Caco-2 (cell line): ENCODE data around the gene CTSZ. TPM values are rescaled to one million over a fixed set of nuclear protein-coding genes. Genes with fewer than 3 reads are reported as not detected.
A peak's percentile ranks its signal among the peaks of the same experiment; 100 is the strongest.
"Not testable (repeated sequence)": the region's sequence is repeated elsewhere in the genome, so short reads cannot be mapped to it uniquely, and the experiment has no call there.

ENCODE experiments used
- BruUV-seq: library from RNA; stranded (reverse); fragments of 400-500 nt; replicated peaks from 2 replicates; lab custom pipeline; 2021; lab: Mats Ljungman, UMichigan
- CTCF ChIA-PET: fragments of 300-600 bp; sonication (Branson Sonifier 250); formaldehyde crosslinking; loops from one replicate; lab custom pipeline; 2022; ENCODE audit warnings: antibody characterized with exemption; lab: Charles Lee
- POLR2A ChIA-PET: fragments of 300-600 bp; sonication (Branson Sonifier 250); formaldehyde crosslinking; loops from one replicate; lab custom pipeline; 2022; ENCODE audit warnings: antibody characterized with exemption; lab: Charles Lee
- DNase-seq, 2 experiments: peaks; one replicate each; pipeline versions ENCODE4 v3.0.0 to v3.0.0-alpha.2; 2020 to 2022
- H3K27me3 ChIP-seq: replicated peaks from 2 replicates; pipeline ENCODE4 v1.6.0; 2011; ENCODE audit warnings: low read length; ENCODE audit not compliant: control insufficient read depth, insufficient read depth
- H3K36me3 ChIP-seq: 2 replicates; pipeline ENCODE4 v1.5.1; 2011; ENCODE audit warnings: low read length; ENCODE audit not compliant: control insufficient read depth, insufficient read depth
- H3K4me1 ChIP-seq: fragments of 250-450 bp; sonication (Bioruptor Pico); 2 replicates; pipeline ENCODE4 v1.5.1; 2020; ENCODE audit warnings: mild to moderate bottlenecking
- H3K4me3 ChIP-seq: 2 replicates; pipeline ENCODE4 v1.5.1; 2011; ENCODE audit warnings: low read depth, mild to moderate bottlenecking, control low read depth, low read length
- H3K9me3 ChIP-seq: fragments of 250-450 bp; sonication (Bioruptor Pico); 2 replicates; pipeline ENCODE4 v1.5.1; 2020; ENCODE audit warnings: mild to moderate bottlenecking, moderate library complexity
- H3K27ac Mint-ChIP-seq: one replicate; pipeline ENCODE4 v1.8.0; 2022; ENCODE audit warnings: mixed read lengths; ENCODE audit not compliant: unreplicated experiment
- H3K27me3 Mint-ChIP-seq: one replicate; pipeline ENCODE4 v1.8.0; 2022; ENCODE audit warnings: mixed read lengths; ENCODE audit not compliant: insufficient read depth, unreplicated experiment
- H3K36me3 Mint-ChIP-seq: one replicate; pipeline ENCODE4 v1.8.0; 2022; ENCODE audit warnings: mild to moderate bottlenecking, mixed read lengths; ENCODE audit not compliant: insufficient read depth, unreplicated experiment
- H3K4me1 Mint-ChIP-seq: one replicate; pipeline ENCODE4 v1.8.0; 2022; ENCODE audit warnings: low read depth, mixed read lengths; ENCODE audit not compliant: unreplicated experiment
- H3K4me3 Mint-ChIP-seq: one replicate; pipeline ENCODE4 v1.8.0; 2022; ENCODE audit warnings: mild to moderate bottlenecking, moderate library complexity, mixed read lengths; ENCODE audit not compliant: unreplicated experiment
- H3K9me3 Mint-ChIP-seq: one replicate; pipeline ENCODE4 v1.8.0; 2022; ENCODE audit warnings: mixed read lengths; ENCODE audit not compliant: unreplicated experiment
- CTCF ChIP-seq, 2 experiments: fragments of 200-600 bp in 1 of 2; IDR thresholded peaks; 1 replicate in 1 of 2; 2 replicates in 1 of 2; pipeline versions ENCODE4 v1.5.1 to v1.8.0; 2011 to 2022; ENCODE audit warnings: antibody characterized with exemption in 1 of 2, control low read depth in 1 of 2, inconsistent platforms in 1 of 2, low read depth in 1 of 2, low read length in 1 of 2, mild to moderate bottlenecking in 1 of 2, moderate library complexity in 1 of 2; ENCODE audit not compliant: insufficient read depth in 1 of 2, severe bottlenecking in 1 of 2, unreplicated experiment in 1 of 2
- intact Hi-C: fragments of 100-400 bp; cut with micrococcal nuclease; formaldehyde crosslinking; loops from one replicate; pipeline ENCODE4 v1.10.0; 2022; ENCODE audit not compliant: unreplicated experiment
- total RNA-seq: library from RNA; stranded (reverse); gene quantifications from 2 replicates; pipeline ENCODE4 v1.2.3, GENCODE V29; 2022

Gene CTSZ
- total RNA-seq, 1 experiment from 2014 or later: 228 TPM

- H3K4me1 ChIP-seq: peaks cover 8% of the 10 kb centered on the region
- H3K27ac Mint-ChIP-seq: no peak overlapping the region
- CTCF ChIA-PET: no interaction called here
These were observed 20.6 kb downstream of the CTSZ start for GRCh38 chr20:58986286-58986967.

GRCh38 chr20:58985656-58986055, 21.4 kb downstream of the CTSZ start:
- Histone ChIP-seq H3K4me3 (no peak overlapping the region), H3K36me3 (peaks cover 17% of the 10 kb centered on the region), H3K9me3 (no peaks in the 10 kb centered on the region), H3K27me3 (no peaks in the 10 kb centered on the region), H3K4me1 (peaks cover 9% of the 10 kb centered on the region)
- H3K27ac Mint-ChIP-seq: no peak overlapping the region
- H3K4me1 Mint-ChIP-seq: peaks cover 21% of the 10 kb centered on the region
- ChIA-PET CTCF (no interaction called here), POLR2A (interaction anchor here (0.5 kb wide), 1 partner anchor 47 kb away, joined by 3 read pairs; no protein-coding TSS in a partner anchor)
- peaks cover 77% of the 10 kb centered on the region for H3K36me3 Mint-ChIP-seq
- H3K27me3 Mint-ChIP-seq: no peaks in the 10 kb centered on the region
- H3K4me3 Mint-ChIP-seq: no peak overlapping the region
- no peak for DNase-seq
- intact Hi-C loops: no loop called here
- no TSS peak for BruUV-seq
- no peak for TF ChIP-seq CTCF (IDR thresholded peaks at IDR 0.05; ENCODE audit: insufficient read depth in 1 of 2, low read depth in 1 of 2, low read length in 1 of 2, severe bottlenecking in 1 of 2, unreplicated experiment in 1 of 2)
- no peaks in the 10 kb centered on the region for H3K9me3 Mint-ChIP-seq

More at GRCh38 chr20:58986286-58986967, 20.6 kb downstream of the CTSZ start:
- peaks cover 85% of the 10 kb centered on the region for H3K36me3 Mint-ChIP-seq
- DNase-seq: peak in 1 of 2 experiments; percentile 29
- peaks cover 21% of the 10 kb centered on the region for H3K4me1 Mint-ChIP-seq
- no peaks in the 10 kb centered on the region for H3K27me3 Mint-ChIP-seq
- H3K4me3 ChIP-seq: no peak overlapping the region
- no peaks in the 10 kb centered on the region for H3K9me3 ChIP-seq
- intact Hi-C loops: no loop called here
- H3K36me3 ChIP-seq: peaks cover 17% of the 10 kb centered on the region
- BruUV-seq: no TSS peak
- no peak for TF ChIP-seq CTCF (IDR thresholded peaks at IDR 0.05; ENCODE audit: insufficient read depth in 1 of 2, low read depth in 1 of 2, low read length in 1 of 2, severe bottlenecking in 1 of 2, unreplicated experiment in 1 of 2)
- POLR2A ChIA-PET: no interaction called here
- H3K27me3 ChIP-seq: no peaks in the 10 kb centered on the region
- H3K4me3 Mint-ChIP-seq: no peak overlapping the region
- H3K9me3 Mint-ChIP-seq: no peaks in the 10 kb centered on the region

GRCh38 chr20:58984691-58985090, 22.4 kb downstream of the CTSZ start:
- H3K4me3 Mint-ChIP-seq: no peak overlapping the region
- intact Hi-C loops: no loop called here
- Histone ChIP-seq H3K36me3 (peaks cover 16% of the 10 kb centered on the region), H3K4me3 (no peak overlapping the region), H3K27me3 (no peaks in the 10 kb centered on the region), H3K9me3 (no peaks in the 10 kb centered on the region), H3K4me1 (peaks cover 12% of the 10 kb centered on the region)
- no peaks in the 10 kb centered on the region for H3K27me3 Mint-ChIP-seq
- no peak for TF ChIP-seq CTCF (IDR thresholded peaks at IDR 0.05; ENCODE audit: insufficient read depth in 1 of 2, low read depth in 1 of 2, low read length in 1 of 2, severe bottlenecking in 1 of 2, unreplicated experiment in 1 of 2)
- H3K27ac Mint-ChIP-seq: no peak overlapping the region
- BruUV-seq: no TSS peak
- ChIA-PET CTCF (interaction anchor here (0.6 kb wide), 1 partner anchor 14 kb away, joined by 3 read pairs; no protein-coding TSS in a partner anchor), POLR2A (no interaction called here)
- no peaks in the 10 kb centered on the region for H3K9me3 Mint-ChIP-seq
- H3K36me3 Mint-ChIP-seq: peaks cover 67% of the 10 kb centered on the region
- H3K4me1 Mint-ChIP-seq: peaks cover 21% of the 10 kb centered on the region
- peak in 1 of 2 experiments; percentile 26 for DNase-seq

GRCh38 chr20:58983115-58983468, 24.0 kb downstream of the CTSZ start:
- Mint-ChIP-seq H3K36me3 (peaks cover 51% of the 10 kb centered on the region), H3K4me1 (peaks cover 21% of the 10 kb centered on the region)
- BruUV-seq, H3K4me3 ChIP-seq, H3K27me3 ChIP-seq, H3K9me3 ChIP-seq, H3K27ac Mint-ChIP-seq, H3K9me3 Mint-ChIP-seq, H3K4me3 Mint-ChIP-seq, H3K36me3 ChIP-seq, intact Hi-C loops, CTCF ChIA-PET, H3K27me3 Mint-ChIP-seq: not testable (repeated sequence)
- peaks cover 12% of the 10 kb centered on the region for H3K4me1 ChIP-seq
- DNase-seq: peak in 1 of 2 experiments; percentile 21
- POLR2A ChIA-PET: interaction anchor here (0.6 kb wide), 1 partner anchor 581 kb away, joined by 3 read pairs; no protein-coding TSS in a partner anchor
